Measurements from ENCODE around the gene SETBP1.

GRCh38 chr18:45057955-45058600, 377.4 kb downstream of the SETBP1 start:
- no peak for TF ChIP-seq ZNF8 (CRISPR knock-in tag; IDR thresholded peaks at IDR 0.05)
- TF ChIP-seq ZFP30 (CRISPR knock-in tag; IDR thresholded peaks at IDR 0.05): no peak
- TF ChIP-seq ZFP3 (CRISPR knock-in tag; IDR thresholded peaks at IDR 0.05): no peak
- TF ChIP-seq, protein P1, sequence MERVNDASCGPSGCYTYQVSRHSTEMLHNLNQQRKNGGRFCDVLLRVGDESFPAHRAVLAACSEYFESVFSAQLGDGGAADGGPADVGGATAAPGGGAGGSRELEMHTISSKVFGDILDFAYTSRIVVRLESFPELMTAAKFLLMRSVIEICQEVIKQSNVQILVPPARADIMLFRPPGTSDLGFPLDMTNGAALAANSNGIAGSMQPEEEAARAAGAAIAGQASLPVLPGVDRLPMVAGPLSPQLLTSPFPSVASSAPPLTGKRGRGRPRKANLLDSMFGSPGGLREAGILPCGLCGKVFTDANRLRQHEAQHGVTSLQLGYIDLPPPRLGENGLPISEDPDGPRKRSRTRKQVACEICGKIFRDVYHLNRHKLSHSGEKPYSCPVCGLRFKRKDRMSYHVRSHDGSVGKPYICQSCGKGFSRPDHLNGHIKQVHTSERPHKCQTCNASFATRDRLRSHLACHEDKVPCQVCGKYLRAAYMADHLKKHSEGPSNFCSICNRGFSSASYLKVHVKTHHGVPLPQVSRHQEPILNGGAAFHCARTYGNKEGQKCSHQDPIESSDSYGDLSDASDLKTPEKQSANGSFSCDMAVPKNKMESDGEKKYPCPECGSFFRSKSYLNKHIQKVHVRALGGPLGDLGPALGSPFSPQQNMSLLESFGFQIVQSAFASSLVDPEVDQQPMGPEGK (CRISPR knock-in tag; IDR thresholded peaks at IDR 0.05; ENCODE audit: borderline replicate concordance): no peak
- no peak for TF ChIP-seq CSDC2 (CRISPR knock-in tag; IDR thresholded peaks at IDR 0.05)
- TF ChIP-seq GLIS3 (CRISPR knock-in tag; IDR thresholded peaks at IDR 0.05): no peak
- no peak for TF ChIP-seq SNAI2 (CRISPR knock-in tag; IDR thresholded peaks at IDR 0.05)
- TF ChIP-seq ESRRG (CRISPR knock-in tag; IDR thresholded peaks at IDR 0.05): no peak
- TF ChIP-seq ISL1 (CRISPR knock-in tag; IDR thresholded peaks at IDR 0.05): no peak
- no peak for TF ChIP-seq TCF4 (CRISPR knock-in tag; IDR thresholded peaks at IDR 0.05; ENCODE audit: borderline replicate concordance)
- TF ChIP-seq ARNTL (CRISPR knock-in tag; IDR thresholded peaks at IDR 0.05; ENCODE audit: borderline replicate concordance, low read depth): no peak
- TF ChIP-seq TOX (CRISPR knock-in tag; IDR thresholded peaks at IDR 0.05; ENCODE audit: borderline replicate concordance): no peak
- no peak for TF ChIP-seq CSRNP3 (CRISPR knock-in tag; IDR thresholded peaks at IDR 0.05)

Measured in SK-N-SH treated with all-trans-retinoic acid at 6 μM for 48 hours (cell line).